Cardiac muscle cell (in vitro differentiated cells and primary cell): ENCODE measurements around the gene CSNK1D. TPM values are rescaled to one million over a fixed set of nuclear protein-coding genes. Genes with fewer than 3 reads are reported as not detected.

Experiments used
- DNase-seq, 2 donors: peaks; one replicate each; pipeline versions ENCODE4 v3.0.0 to v3.0.0-alpha.2; 2010 to 2017; ENCODE audit warnings: low read depth in 1 of 2, low spot score in 1 of 2
- H3K27ac ChIP-seq: fragments of 200-600 bp; sonication (generic); 2 replicates; pipeline ENCODE4 v1.5.1; 2016
- H3K27me3 ChIP-seq: fragments of 200-600 bp; sonication (generic); 2 replicates; pipeline ENCODE4 v1.6.0; 2016; ENCODE audit warnings: control low read depth
- H3K36me3 ChIP-seq: fragments of 200-600 bp; sonication (generic); 2 replicates; pipeline ENCODE4 v1.5.1; 2016; ENCODE audit warnings: control low read depth
- H3K4me1 ChIP-seq: fragments of 200-600 bp; sonication (generic); 2 replicates; pipeline ENCODE4 v1.8.1; 2017; ENCODE audit warnings: low read depth, mild to moderate bottlenecking, mixed run types
- H3K4me3 ChIP-seq: fragments of 200-600 bp; sonication (generic); 2 replicates; pipeline ENCODE4 v1.5.1; 2016; ENCODE audit warnings: mild to moderate bottlenecking
- H3K9me3 ChIP-seq: fragments of 200-600 bp; sonication (generic); 2 replicates; pipeline ENCODE4 v1.5.1; 2017; ENCODE audit warnings: low read depth, mild to moderate bottlenecking, control low read depth
- polyA plus RNA-seq: library from polyadenylated mRNA; unstranded; fragments of >200 nt; fragmentation: Nextera tagmentation; extraction: Ambion mirVana; gene quantifications from 2 replicates; pipeline ENCODE4 v1.2.1, GENCODE V29; 2016
- total RNA-seq: library from RNA; depleted of rRNA; stranded (reverse); fragments of >200 nt; gene quantifications from 2 replicates; pipeline ENCODE4 v1.2.3, GENCODE V29; 2016
- TF ChIP-seq, protein P1 (sequence below): IDR thresholded peaks from 2 replicates; pipeline ENCODE4 v1.5.1; 2012; ENCODE audit warnings: low read depth, mild to moderate bottlenecking, low read length

Gene CSNK1D
- total and polyA plus RNA-seq, 2 experiments from 2014 or later, result 53.1 to 106 TPM

DNA sequence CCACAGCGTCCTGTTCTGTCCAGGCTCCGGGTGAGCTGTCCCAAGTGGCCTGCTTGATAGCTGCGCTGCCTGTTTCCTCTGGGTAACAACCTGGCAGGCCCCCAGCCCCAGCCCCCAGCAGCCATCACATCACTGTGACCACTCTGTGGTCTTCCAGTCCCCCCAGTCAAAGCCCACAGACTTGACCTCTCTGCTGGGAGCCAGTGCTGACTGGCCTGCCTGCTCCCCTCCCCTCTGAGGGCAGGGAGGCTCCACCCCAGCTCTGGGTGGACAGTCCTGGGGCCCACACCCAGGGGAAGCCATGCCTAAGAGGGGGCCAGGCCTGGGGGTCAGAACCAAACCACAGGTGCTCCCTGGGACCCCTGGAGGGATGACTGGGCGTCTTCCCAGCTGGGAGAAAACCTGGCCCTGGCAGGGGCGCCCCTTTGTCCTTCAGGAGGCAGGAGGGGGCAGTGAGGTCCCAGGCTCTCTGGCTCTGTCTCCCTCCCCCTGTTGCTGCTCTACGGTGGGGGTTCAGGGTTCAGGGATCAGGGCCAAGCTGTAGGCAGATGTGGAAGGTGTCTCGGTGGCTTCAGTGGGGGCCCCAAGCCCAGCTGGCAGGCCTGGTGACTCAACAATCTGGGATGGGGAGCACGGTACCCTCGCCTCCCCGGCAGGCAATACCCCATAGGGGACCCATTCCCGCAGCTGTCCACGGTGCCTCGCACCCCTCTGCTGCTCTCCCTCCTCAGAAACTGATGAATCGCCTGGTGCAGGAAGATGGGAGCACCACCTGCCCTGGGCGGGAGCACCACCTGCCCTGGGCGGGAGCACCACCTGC, 46.5 kb downstream of the CSNK1D start:
- Histone ChIP-seq H3K36me3 (no peaks in the 10 kb centered on the region), H3K4me1 (peaks cover 17% of the 10 kb centered on the region), H3K4me3 (no peak overlapping the region), H3K27ac (no peak overlapping the region), H3K9me3 (no peaks in the 10 kb centered on the region), H3K27me3 (no peaks in the 10 kb centered on the region)
- DNase-seq, result no peak
- TF ChIP-seq, protein P1, sequence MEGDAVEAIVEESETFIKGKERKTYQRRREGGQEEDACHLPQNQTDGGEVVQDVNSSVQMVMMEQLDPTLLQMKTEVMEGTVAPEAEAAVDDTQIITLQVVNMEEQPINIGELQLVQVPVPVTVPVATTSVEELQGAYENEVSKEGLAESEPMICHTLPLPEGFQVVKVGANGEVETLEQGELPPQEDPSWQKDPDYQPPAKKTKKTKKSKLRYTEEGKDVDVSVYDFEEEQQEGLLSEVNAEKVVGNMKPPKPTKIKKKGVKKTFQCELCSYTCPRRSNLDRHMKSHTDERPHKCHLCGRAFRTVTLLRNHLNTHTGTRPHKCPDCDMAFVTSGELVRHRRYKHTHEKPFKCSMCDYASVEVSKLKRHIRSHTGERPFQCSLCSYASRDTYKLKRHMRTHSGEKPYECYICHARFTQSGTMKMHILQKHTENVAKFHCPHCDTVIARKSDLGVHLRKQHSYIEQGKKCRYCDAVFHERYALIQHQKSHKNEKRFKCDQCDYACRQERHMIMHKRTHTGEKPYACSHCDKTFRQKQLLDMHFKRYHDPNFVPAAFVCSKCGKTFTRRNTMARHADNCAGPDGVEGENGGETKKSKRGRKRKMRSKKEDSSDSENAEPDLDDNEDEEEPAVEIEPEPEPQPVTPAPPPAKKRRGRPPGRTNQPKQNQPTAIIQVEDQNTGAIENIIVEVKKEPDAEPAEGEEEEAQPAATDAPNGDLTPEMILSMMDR, result no peak

DNA sequence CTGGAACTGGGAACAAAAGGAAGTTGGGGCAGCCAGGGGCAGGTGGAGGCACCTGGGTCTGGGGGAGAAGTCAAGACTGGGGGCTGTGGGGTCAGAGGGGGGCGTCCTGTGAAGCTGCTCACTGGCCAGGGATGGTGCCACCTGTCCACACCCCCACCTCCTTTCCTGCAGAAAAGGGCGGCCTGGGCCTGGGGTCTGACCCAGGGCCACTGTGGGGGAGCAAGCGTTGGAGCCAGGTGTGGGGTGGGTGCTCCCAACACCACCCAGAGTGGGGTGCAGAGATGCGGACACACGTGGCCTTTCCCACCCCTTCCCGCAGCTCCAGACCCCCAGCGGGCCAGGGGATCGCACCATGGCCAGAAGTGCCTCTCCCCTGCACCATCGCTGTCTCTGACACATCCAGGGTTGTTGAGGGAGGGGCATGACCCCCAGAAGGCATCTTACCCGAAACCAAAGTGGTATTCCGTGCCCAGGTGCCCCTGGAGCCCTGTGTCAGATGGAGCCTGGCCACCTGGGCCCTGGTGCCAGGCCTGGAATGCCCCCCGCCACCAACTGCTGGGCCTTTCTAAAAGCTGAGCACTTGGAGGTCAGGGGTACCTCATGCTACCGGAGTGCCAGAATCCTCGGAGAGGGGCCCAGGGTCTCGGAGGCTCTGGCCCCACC, 47.2 kb downstream of the CSNK1D start:
- Histone ChIP-seq H3K4me1 (peaks cover 17% of the 10 kb centered on the region), H3K27me3 (no peaks in the 10 kb centered on the region), H3K9me3 (no peaks in the 10 kb centered on the region), H3K27ac (no peak overlapping the region), H3K36me3 (no peaks in the 10 kb centered on the region), H3K4me3 (no peak overlapping the region)
- TF ChIP-seq, protein P1, result no peak
- no peak for DNase-seq

DNA sequence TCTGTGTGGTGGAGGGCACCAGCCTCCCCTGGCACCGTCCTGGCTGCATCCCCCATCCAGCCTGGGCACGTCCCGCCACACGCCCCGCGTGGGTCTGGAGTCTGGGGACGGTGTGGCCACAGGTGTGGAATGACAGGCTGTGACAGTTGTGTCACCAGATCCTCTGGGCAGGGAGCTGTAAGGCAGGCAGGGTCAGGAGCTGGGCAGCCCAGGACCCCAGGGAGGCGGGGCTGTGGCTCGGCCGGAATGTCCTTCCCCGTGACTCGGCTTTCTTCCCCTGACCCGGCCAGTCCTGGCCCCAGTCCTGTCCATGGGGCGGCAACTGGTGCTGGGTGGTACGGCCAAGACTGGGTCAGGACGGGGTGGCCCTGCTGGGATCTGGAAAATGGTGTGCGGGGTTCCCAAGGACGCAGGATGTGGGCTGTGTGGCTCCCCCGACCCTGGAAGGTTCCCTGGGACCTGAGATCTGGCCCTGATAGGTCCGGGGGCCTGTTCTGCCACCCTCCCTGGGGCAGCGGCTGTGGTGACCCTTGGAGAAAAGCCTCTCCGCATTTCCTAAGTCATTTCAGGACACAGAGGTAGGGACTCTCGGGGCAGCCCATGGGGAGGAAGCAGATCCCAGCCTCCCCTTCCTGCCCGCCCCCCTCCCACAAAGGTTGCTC, 48.0 kb downstream of the CSNK1D start:
- peaks cover 17% of the 10 kb centered on the region for H3K4me1 ChIP-seq
- H3K36me3 ChIP-seq, result no peaks in the 10 kb centered on the region
- H3K9me3 ChIP-seq, result no peaks in the 10 kb centered on the region
- H3K27ac ChIP-seq, result peak overlapping the region; percentile 75
- DNase-seq, result peak in 1 of 2 donors; percentile 70
- no peaks in the 10 kb centered on the region for H3K27me3 ChIP-seq
- TF ChIP-seq, protein P1, result no peak
- no peak overlapping the region for H3K4me3 ChIP-seq

DNA sequence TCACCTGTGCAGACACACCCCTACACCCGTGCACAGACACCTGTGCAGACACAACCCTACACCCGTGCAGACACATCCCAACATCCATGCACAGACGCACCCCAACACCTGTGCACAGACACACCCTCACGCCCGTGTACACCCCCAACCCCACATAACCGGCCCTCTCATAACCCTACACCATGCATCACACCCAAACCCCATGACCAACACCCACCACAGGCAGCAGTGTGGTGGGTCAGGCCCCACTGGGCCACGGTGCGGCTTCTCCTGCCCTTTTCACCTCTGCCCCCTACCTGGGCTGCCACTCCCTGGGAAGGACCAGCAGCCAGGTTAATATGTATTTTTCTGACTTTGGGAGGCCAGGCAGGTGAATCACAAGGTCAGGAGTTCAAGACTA, 48.8 kb downstream of the CSNK1D start:
- DNase-seq, result no peak
- Histone ChIP-seq H3K27me3 (no peaks in the 10 kb centered on the region), H3K4me1 (peaks cover 17% of the 10 kb centered on the region), H3K9me3 (no peaks in the 10 kb centered on the region), H3K4me3 (no peak overlapping the region), H3K36me3 (no peaks in the 10 kb centered on the region), H3K27ac (peak overlapping the region; percentile 75)
- TF ChIP-seq, protein P1, result no peak

DNA sequence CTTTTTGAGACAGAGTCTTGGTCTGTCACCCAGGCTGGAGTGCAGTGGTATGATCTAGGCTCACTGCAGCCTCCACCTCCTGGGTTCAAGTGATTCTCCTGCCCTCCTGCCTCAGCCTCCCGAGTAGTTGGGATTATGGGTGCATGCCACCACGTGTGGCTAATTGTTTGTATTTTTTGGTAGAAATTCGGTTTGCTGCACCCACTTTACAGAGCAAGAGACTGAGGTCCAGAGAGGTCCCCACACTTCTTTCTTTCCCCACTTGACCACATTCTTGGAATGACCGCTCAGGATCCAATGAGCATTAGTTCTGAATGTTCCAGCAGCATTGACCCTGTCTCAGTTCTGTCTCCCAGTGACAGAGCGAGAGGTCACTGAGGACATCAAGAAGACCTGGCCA, 50.0 kb downstream of the CSNK1D start:
- no peak for DNase-seq
- Histone ChIP-seq H3K36me3 (no peaks in the 10 kb centered on the region), H3K4me1 (peaks cover 17% of the 10 kb centered on the region), H3K27me3 (no peaks in the 10 kb centered on the region), H3K27ac (no peak overlapping the region), H3K4me3 (no peak overlapping the region), H3K9me3 (no peaks in the 10 kb centered on the region)
- TF ChIP-seq, protein P1, result no peak
